GM18508 (cell line): Measurements from ENCODE around the gene MYMK.

Experiments used
- ATAC-seq: cut with Tn5 transposase; IDR thresholded peaks from one replicate; pipeline ENCODE4 v1.9.1; 2021; ENCODE audit warnings: moderate number of reproducible peaks; ENCODE audit not compliant: insufficient read depth, unreplicated experiment

Gene MYMK

GRCh38 chr9:133536080-133536479 is 11.3 kb upstream of the MYMK start:
- ATAC-seq = no peak

DNA sequence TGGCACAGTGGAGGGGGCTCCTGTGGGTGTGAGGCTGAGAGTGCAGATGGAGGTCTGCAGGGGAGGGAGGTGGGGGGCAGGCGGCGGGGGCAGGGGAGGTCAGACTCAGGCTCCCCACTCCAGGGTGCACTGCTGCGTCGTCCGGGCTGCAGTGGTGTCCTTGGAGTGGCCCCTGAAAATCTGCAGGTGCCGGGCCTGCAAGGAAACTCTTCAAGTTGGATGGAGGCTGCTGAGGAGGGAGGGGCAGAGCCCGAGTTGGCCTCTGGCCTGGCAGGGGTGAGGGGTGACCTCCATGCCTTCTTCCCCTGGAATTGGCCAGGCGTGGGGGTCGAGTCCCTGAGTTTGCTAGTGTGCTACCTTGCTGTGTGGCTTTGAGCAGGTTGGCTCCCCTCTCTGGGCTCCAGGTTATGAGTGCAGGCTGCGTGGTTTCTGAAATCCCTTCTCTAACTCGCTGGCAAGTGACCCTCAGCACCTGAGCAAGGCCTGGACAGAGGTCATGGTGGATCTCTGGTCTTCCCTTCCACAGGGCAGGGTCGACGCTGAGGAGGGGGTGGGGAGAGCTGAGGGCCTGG is 10.6 kb upstream of the MYMK start:
- no peak for ATAC-seq

- ATAC-seq = no peak
These were observed 9.9 kb upstream of the MYMK start, which contains the start of gene ADAMTSL2 for GRCh38 chr9:133534346-133535291. Gene ADAMTSL2 (plus strand): TSS chr9:133534704. CDS start chr9:133536713, 2,009 bp downstream.

- ATAC-seq = no peak
These were observed 9.1 kb upstream of the MYMK start for GRCh38 chr9:133533857-133534256.

GRCh38 chr9:133532937-133533668 is 8.3 kb upstream of the MYMK start:
- ATAC-seq = no peak

- no peak for ATAC-seq
These were observed 6.5 kb upstream of the MYMK start for GRCh38 chr9:133531293-133531692.

DNA sequence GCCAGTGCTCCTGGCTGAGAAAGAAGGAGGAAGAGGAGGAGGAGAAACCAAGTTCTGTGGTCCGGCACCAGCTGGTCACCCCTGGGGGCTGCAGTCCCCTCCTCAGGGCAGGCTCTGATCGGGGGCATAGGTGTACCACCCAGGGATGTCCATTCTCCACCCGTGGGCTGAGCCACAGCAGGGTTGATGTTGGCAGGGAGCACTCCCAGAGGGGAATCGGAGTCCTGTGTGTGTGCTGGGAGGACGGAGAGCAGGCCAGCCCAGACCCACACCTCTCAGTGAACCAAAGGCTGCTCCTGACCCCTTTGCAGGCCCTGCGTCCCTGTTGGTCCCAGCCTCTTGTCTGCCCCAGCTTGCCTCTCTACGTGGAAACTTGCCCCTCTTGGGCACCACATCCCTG is 5.1 kb upstream of the MYMK start:
- no peak for ATAC-seq

GRCh38 chr9:133529457-133529856 is 4.7 kb upstream of the MYMK start:
- no peak for ATAC-seq

- no peak for ATAC-seq
These were observed 4.1 kb upstream of the MYMK start for GRCh38 chr9:133528876-133529241.

- no peak for ATAC-seq
These were observed 3.5 kb upstream of the MYMK start for GRCh38 chr9:133528001-133528875.

DNA sequence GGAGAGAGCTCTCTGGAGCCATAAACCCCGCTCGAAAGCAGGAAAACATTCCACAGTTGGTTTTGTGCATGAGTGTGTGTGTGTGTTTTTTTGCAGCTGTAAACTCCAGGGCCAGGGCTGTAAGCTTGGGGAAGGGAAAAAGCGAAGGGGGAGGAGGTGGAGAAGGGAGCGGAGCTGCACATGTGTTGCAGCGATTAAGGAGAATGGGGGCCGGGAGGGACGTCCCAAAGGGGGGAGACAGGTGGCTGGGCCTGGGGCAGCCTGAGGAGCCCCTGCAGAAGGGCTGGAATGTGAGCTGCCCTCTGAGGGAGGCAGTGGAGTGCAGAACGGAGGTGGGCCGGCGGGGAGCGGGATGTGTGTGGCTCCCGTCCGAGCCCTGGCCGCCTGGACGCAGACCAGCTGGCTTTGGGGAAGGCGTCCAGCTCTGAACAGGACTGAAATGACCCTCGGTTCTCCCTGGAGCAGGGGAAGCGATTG is 2.7 kb upstream of the MYMK start:
- ATAC-seq = no peak

DNA sequence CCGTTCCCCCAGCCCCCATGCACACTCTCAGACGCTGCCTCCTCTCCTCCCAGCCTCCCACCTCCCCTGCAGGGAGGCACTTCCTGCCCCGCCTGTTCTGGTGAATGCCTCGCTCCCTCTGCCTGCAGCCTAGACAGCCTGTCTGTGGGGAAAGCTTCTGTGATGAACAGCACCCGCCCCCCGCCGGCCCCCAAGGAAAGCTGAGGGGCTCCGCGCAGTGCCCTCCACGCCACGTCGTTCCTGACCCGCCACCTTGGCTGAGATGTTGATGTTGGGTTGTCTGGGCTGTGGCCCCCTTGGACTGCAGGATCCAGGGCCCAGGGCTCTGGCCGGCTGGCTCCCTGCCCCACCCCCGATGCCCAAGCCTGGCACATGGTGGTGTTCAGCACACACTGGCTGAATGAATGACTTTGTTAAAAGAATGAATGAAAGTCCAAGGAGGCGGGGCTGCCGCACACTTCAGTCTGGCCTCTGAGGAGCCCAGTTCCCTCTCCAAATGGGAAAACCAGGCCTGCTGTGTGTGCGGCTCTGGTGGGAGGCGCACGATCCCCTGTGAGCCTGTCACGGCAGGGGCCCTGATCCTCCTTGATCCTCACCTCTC is 2.1 kb upstream of the MYMK start:
- no peak for ATAC-seq

- no peak for ATAC-seq
These were observed 918 bp upstream of the MYMK start for GRCh38 chr9:133525677-133526076.

GRCh38 chr9:133524146-133524545 is 613 bp downstream of the MYMK start:
- ATAC-seq = no peak

DNA sequence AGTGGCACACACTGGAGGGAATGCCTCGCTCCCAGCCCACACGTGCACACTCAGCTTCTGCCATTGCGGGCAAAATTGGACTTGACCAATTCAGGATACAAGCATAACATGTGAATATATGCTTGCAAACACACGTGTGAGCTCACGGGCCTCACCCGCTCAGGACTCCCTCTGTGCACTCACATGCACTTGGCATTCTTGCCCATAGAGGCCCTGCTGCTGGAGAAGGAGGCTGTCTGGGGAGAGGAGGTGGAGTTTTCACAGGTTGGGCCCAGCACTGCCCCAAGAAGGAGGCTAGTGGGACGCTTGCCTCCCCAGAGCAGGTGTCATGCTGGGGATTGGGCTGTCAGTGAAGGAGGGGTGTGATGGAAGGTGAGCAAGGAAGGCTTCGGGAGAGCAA is 1.7 kb downstream of the MYMK start:
- ATAC-seq = no peak

DNA sequence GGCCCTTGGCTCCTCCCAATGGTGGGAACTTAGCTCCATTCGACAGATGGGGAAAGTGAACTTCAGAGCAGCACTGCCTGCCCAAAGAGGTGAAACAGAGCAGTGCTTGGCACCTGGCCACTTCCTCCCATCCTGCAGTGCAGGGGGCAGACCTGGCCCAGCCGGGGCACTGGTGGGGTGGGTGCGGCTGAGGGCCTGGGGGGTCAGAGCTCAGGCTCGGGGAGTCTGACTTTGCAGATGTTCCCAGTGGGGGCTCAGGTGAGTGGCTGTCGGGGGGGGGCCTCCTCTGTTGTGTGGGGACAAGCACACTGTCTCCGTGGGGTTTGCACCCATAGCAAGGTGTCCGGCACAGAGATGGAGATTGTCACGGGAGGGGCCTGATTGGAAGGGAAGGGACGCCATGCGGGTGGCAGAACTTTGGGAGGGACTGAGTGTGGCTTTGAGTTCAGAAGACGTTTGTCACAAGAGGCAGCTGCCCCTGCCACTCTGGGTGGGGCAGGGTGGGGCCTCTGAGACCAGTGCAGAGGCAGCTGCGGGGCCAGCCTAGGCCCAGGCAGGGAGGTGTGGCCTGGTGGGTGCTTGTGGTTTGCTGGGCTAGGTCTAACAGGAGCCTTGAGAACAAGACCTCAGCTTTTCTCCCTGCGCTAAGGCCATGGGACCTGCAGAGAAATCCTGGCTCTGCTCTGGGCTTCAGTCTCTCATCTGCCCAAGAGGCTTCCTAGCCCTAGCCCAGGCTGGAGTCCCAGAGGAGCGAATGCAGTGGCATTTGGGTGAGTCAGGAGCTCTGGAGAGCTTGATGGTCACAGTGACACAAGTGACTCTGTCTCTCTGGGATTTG is 2.5 kb downstream of the MYMK start:
- no peak for ATAC-seq

DNA sequence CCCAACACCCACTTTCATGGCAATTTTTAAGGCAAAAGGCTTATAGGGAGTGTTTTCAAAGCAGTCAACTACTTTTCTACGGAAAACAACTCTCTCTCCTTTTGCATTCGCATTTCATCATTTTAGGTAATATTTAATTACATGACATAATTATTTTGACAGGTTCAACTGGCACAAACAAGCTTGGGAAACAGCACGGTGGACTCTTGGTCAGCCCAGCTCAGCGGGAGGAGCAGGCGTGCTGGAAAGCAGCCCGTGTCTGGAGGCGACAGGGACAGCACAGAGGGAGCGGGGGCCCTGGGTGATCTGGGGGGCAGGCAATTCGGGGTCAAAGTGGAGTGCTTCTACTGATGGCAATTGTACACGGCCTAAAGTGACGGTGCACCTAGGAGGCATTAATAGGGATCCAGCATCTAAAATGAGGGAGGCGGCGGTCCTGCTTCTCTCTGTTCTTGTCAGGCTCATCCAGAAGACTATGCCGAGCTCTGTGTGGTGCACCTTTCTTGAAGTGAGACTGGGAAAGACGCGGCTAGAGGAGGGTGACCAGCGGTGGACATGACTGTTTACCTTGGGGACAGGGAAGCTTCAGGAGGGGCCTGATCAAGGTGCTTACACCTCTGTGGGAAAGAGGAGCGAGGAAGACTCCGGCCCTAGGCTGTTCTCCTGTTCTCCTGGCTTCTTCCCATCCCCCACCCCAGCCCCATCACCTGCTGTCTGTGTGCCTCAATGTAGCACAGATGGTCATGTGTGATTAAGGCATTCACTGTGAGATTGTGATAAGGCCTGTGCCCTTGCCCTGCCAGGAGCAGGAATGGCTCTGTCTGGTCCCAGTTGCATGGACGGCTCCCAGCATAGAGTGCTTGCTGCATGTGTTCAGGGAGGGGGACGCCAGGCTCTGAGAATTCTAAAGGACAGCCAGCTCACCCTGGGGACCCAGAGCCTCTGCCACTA is 3.4 kb downstream of the MYMK start:
- no peak for ATAC-seq
